PFSK-1 (cell line): ENCODE results near the gene POU2F1.

Experiments used
- FOXP2 ChIP-seq: optimal IDR thresholded peaks from 2 replicates; pipeline ENCODE3; 2011; ENCODE audit warnings: borderline replicate concordance, control low read depth, inconsistent platforms; ENCODE audit not compliant: insufficient read depth; ENCODE audit errors: extremely low read length, extremely low read depth
- POLR2AphosphoS5 ChIP-seq: IDR thresholded peaks from 2 replicates; pipeline ENCODE4 v1.6.1; 2012; ENCODE audit warnings: low read depth, mild to moderate bottlenecking, control low read depth, low read length, moderate library complexity
- SIN3A ChIP-seq: IDR thresholded peaks from 2 replicates; pipeline ENCODE4 v1.6.1; 2012; ENCODE audit warnings: mild to moderate bottlenecking, low read length, moderate library complexity, borderline replicate concordance; ENCODE audit not compliant: insufficient read depth
- TAF1 ChIP-seq: IDR thresholded peaks from 2 replicates; pipeline ENCODE4 v1.6.1; 2012; ENCODE audit warnings: low read length, control low read depth, borderline replicate concordance; ENCODE audit not compliant: insufficient read depth
- TF ChIP-seq, protein P1 (sequence below), 2 experiments: IDR thresholded peaks; 2 replicates each; pipeline versions ENCODE4 v1.6.1 to v1.8.0; 2011 to 2012; ENCODE audit warnings: low read depth in 2 of 2, low read length in 2 of 2, control low read depth in 1 of 2, inconsistent platforms in 1 of 2, mild to moderate bottlenecking in 1 of 2, moderate library complexity in 1 of 2; ENCODE audit not compliant: insufficient read depth in 1 of 2

POU2F1 gene

GRCh38 chr1:167465743-167466142, 245.1 kb downstream of the POU2F1 start:
- TF ChIP-seq POLR2AphosphoS5 (no peak), SIN3A (no peak), FOXP2 (no peak), TAF1 (no peak)
- TF ChIP-seq, protein P1, sequence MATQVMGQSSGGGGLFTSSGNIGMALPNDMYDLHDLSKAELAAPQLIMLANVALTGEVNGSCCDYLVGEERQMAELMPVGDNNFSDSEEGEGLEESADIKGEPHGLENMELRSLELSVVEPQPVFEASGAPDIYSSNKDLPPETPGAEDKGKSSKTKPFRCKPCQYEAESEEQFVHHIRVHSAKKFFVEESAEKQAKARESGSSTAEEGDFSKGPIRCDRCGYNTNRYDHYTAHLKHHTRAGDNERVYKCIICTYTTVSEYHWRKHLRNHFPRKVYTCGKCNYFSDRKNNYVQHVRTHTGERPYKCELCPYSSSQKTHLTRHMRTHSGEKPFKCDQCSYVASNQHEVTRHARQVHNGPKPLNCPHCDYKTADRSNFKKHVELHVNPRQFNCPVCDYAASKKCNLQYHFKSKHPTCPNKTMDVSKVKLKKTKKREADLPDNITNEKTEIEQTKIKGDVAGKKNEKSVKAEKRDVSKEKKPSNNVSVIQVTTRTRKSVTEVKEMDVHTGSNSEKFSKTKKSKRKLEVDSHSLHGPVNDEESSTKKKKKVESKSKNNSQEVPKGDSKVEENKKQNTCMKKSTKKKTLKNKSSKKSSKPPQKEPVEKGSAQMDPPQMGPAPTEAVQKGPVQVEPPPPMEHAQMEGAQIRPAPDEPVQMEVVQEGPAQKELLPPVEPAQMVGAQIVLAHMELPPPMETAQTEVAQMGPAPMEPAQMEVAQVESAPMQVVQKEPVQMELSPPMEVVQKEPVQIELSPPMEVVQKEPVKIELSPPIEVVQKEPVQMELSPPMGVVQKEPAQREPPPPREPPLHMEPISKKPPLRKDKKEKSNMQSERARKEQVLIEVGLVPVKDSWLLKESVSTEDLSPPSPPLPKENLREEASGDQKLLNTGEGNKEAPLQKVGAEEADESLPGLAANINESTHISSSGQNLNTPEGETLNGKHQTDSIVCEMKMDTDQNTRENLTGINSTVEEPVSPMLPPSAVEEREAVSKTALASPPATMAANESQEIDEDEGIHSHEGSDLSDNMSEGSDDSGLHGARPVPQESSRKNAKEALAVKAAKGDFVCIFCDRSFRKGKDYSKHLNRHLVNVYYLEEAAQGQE (IDR thresholded peaks at IDR 0.05; ENCODE audit: insufficient read depth in 1 of 2, low read depth in 2 of 2, low read length in 2 of 2): no peak

DNA sequence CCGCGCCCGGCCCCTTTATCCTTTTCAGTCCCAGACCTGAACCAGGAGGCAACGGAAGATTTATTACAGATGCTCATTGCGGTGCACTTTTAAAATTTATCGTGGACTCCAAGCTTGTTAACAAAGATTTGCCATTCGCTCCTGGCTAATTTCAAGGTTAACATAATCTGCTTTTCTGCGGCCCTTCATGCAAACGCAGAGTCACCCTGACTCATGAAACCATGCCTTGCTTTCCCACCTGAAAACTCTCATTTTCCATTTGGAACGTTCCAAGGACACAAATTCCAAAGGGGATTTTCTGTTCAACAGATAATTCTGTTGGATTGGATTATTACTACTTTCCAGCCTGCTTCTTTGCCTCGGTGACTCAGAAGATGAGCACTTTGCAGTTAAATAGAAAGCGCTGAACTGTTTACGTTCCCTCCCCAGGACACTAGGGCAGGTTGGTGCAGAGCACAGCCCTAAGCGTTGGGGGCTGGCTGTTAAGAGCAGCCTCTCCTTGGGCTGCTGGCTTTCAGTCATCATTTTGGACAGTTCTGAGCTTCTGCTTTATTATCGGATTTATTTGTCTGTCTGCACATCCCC, 246.5 kb downstream of the POU2F1 start:
- no peak for TF ChIP-seq SIN3A
- no peak for TF ChIP-seq TAF1
- no peak for TF ChIP-seq POLR2AphosphoS5
- TF ChIP-seq FOXP2: no peak
- TF ChIP-seq, protein P1 (IDR thresholded peaks at IDR 0.05; ENCODE audit: insufficient read depth in 1 of 2, low read depth in 2 of 2, low read length in 2 of 2): no peak

GRCh38 chr1:167467752-167468151, 247.1 kb downstream of the POU2F1 start:
- TF ChIP-seq, protein P1 (IDR thresholded peaks at IDR 0.05; ENCODE audit: insufficient read depth in 1 of 2, low read depth in 2 of 2, low read length in 2 of 2): no peak
- TF ChIP-seq SIN3A: no peak

GRCh38 chr1:167469280-167469965, 248.7 kb downstream of the POU2F1 start:
- TF ChIP-seq FOXP2: no peak
- no peak for TF ChIP-seq POLR2AphosphoS5
- TF ChIP-seq TAF1: no peak
- TF ChIP-seq, protein P1 (IDR thresholded peaks at IDR 0.05; ENCODE audit: insufficient read depth in 1 of 2, low read depth in 2 of 2, low read length in 2 of 2): no peak
- TF ChIP-seq SIN3A: no peak

DNA sequence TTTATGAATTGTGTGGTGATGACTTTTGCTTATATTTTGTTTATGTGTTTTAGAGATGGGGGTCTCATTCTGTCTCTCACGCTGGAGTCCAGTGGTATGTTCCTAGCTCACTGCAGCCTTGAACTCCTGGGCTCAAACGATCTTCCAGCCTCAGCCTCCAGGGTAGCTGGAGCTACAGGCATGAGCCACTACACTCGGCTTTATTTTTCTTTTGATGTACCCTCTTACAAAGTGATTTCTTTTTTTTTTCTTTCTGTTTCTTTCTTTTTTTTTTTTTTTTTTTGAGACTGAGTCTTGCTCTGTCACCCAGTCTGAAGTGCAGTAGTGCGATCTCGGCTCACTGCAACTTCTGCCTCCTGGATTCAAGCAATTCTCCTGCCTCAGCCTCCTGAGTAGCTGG, 250.9 kb downstream of the POU2F1 start:
- no peak for TF ChIP-seq SIN3A
- TF ChIP-seq FOXP2: no peak
- TF ChIP-seq, protein P1 (IDR thresholded peaks at IDR 0.05; ENCODE audit: insufficient read depth in 1 of 2, low read depth in 2 of 2, low read length in 2 of 2): no peak
- TF ChIP-seq TAF1: no peak
- no peak for TF ChIP-seq POLR2AphosphoS5
